ENCODE results near the gene VANGL2. TPM values are rescaled to one million over a fixed set of nuclear protein-coding genes. Genes with fewer than 3 reads are reported as not detected.

The VANGL2 gene
- total and polyA plus RNA-seq, 2 of the 8 experiments (the other 6 are each of a cell fraction or from before 2014, with no cell fraction given): 62.5 to 118 TPM

- TF ChIP-seq, protein P1, sequence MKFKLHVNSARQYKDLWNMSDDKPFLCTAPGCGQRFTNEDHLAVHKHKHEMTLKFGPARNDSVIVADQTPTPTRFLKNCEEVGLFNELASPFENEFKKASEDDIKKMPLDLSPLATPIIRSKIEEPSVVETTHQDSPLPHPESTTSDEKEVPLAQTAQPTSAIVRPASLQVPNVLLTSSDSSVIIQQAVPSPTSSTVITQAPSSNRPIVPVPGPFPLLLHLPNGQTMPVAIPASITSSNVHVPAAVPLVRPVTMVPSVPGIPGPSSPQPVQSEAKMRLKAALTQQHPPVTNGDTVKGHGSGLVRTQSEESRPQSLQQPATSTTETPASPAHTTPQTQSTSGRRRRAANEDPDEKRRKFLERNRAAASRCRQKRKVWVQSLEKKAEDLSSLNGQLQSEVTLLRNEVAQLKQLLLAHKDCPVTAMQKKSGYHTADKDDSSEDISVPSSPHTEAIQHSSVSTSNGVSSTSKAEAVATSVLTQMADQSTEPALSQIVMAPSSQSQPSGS (IDR thresholded peaks at IDR 0.05; ENCODE audit: low read length): no peak
- TF ChIP-seq BRCA1 (IDR thresholded peaks at IDR 0.05; ENCODE audit: low read depth, low read length) (no peak), RXRA (IDR thresholded peaks at IDR 0.05; ENCODE audit: insufficient read depth, low read depth, low read length) (no peak)
Observed at GRCh38 chr1:160373696-160374095, 26.7 kb upstream of the VANGL2 start (continued).
